Endothelial cell (in vitro differentiated cells): ENCODE results near the gene RUFY3. TPM values are rescaled to one million over a fixed set of nuclear protein-coding genes. Genes with fewer than 3 reads are reported as not detected.
"Not testable (repeated sequence)": the region's sequence is repeated elsewhere in the genome, so short reads cannot be mapped to it uniquely, and the experiment has no call there.

Source experiments
- DNase-seq: peaks from one replicate; pipeline ENCODE4 v3.0.0; 2021; ENCODE audit warnings: low spot score
- H3K27ac Mint-ChIP-seq: one replicate; pipeline ENCODE4 v1.8.0; 2021; ENCODE audit warnings: mixed read lengths, inconsistent platforms; ENCODE audit not compliant: unreplicated experiment
- H3K27me3 Mint-ChIP-seq: one replicate; pipeline ENCODE4 v1.8.0; 2021; ENCODE audit warnings: mild to moderate bottlenecking, moderate library complexity, mixed read lengths, inconsistent platforms; ENCODE audit not compliant: unreplicated experiment
- H3K36me3 Mint-ChIP-seq: one replicate; pipeline ENCODE4 v1.8.0; 2021; ENCODE audit warnings: mild to moderate bottlenecking, low read depth, mixed read lengths, inconsistent platforms; ENCODE audit not compliant: unreplicated experiment
- H3K4me1 Mint-ChIP-seq: one replicate; pipeline ENCODE4 v1.8.0; 2021; ENCODE audit warnings: mild to moderate bottlenecking, mixed read lengths, inconsistent platforms; ENCODE audit not compliant: unreplicated experiment
- H3K4me3 Mint-ChIP-seq: one replicate; pipeline ENCODE4 v1.8.0; 2021; ENCODE audit warnings: mild to moderate bottlenecking, mixed read lengths, inconsistent platforms; ENCODE audit not compliant: unreplicated experiment
- H3K9me3 Mint-ChIP-seq: one replicate; pipeline ENCODE4 v1.8.0; 2021; ENCODE audit warnings: mixed read lengths, inconsistent platforms; ENCODE audit not compliant: unreplicated experiment
- total RNA-seq: library from RNA; stranded (reverse); fragmentation: NEBNext Ultra II Directional; extraction: Animal tissue kit (Norgen Biotek cat#: 25700); gene quantifications from one replicate; pipeline ENCODE4 v1.2.1, GENCODE V29; 2021; ENCODE audit not compliant: unreplicated experiment
- TF ChIP-seq, protein P1 (sequence below): fragments of 200-600 bp; sonication (generic); IDR thresholded peaks from one replicate; pipeline ENCODE4 v1.5.0; 2021; ENCODE audit warnings: antibody characterized with exemption; ENCODE audit not compliant: unreplicated experiment

RUFY3 gene
- total RNA-seq, 1 donor from 2014 or later = 72.6 TPM

DNA sequence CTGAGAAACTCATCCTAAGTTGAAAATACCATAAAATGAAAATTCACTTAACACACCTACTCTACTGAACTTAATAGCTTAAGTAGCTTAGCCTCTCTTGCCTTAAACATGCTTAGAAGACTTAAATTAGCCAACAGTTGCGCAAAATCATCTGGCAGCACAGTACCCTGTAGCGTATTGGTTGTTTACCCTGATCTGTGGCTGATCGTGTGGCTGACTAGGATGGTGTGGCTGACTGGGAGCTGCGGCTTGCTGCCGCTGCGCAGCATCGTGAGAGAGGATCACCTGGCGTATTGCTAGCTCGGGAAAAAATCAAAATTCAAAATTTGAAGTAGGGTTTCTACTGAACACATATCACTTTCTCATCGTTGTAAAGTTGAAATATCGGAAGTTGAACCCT lies 6.3 kb downstream of the RUFY3 start:
- DNase-seq = no peak
- Mint-ChIP-seq H3K4me1 (no peaks in the 10 kb centered on the region), H3K9me3 (no peaks in the 10 kb centered on the region), H3K4me3 (no peak overlapping the region), H3K27ac (peak overlapping the region; percentile 31), H3K36me3 (no peaks in the 10 kb centered on the region), H3K27me3 (no peaks in the 10 kb centered on the region)
- TF ChIP-seq, protein P1, sequence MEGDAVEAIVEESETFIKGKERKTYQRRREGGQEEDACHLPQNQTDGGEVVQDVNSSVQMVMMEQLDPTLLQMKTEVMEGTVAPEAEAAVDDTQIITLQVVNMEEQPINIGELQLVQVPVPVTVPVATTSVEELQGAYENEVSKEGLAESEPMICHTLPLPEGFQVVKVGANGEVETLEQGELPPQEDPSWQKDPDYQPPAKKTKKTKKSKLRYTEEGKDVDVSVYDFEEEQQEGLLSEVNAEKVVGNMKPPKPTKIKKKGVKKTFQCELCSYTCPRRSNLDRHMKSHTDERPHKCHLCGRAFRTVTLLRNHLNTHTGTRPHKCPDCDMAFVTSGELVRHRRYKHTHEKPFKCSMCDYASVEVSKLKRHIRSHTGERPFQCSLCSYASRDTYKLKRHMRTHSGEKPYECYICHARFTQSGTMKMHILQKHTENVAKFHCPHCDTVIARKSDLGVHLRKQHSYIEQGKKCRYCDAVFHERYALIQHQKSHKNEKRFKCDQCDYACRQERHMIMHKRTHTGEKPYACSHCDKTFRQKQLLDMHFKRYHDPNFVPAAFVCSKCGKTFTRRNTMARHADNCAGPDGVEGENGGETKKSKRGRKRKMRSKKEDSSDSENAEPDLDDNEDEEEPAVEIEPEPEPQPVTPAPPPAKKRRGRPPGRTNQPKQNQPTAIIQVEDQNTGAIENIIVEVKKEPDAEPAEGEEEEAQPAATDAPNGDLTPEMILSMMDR = no peak

DNA sequence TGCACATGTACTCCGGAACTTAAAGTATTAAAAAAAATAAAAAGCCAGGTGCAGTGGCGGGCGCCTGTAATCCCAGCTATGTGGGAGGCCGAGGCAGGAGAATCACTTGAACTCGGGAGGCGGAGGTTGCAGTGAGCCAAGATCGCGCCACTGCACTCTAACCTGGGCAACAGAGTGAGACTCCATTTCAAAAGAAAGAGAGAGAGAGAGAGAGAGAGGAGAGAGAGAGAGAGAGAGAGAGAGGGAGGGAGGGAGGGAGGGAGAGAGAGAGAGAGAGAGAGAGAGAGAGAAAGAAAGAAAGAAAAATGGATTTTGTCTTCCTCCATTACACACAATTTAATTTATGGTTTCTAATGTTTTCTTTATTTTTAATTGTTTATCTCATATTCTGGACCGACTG lies 11.1 kb downstream of the RUFY3 start:
- H3K4me1 Mint-ChIP-seq = peaks cover 13% of the 10 kb centered on the region
- H3K27me3 Mint-ChIP-seq = not testable (repeated sequence)

DNA sequence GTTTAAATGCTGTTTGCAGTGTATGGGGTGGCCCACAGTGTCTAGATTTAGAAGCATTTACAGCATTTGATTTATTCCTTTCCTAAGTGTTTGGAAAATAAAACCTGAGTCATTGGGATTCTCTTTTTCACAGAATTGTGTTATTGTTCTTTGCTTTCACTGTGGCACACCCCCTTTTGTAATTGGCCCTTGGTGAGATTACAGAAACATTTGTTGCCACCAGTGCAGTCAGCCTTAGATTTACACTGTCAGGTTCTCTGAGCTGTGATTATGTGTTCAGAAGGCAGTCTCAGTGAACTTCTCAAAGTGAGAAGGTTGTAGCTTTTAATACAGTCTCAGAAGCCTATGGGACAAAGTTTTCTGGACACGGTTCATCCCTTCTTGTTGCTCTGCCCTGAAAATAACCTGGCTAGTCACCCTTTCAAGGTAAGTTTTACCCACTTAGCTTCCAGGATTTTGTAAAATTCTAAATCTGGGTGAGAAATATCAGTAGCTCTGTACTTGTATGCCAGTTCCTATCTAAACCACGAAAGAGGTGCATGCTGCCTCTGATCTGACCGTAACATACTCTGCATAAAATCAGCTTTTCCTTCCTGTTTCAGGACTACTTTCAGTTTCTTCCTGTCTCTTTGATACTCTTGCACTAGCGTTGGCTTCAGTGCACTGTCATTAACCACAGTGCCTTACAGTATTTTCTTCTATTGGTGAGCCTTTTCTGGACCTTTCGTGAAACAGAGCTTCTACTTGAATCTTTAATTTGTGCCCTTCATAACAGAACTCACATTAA lies 12.6 kb downstream of the RUFY3 start:
- Mint-ChIP-seq H3K9me3 (no peaks in the 10 kb centered on the region), H3K36me3 (no peaks in the 10 kb centered on the region), H3K4me3 (no peak overlapping the region), H3K27me3 (no peaks in the 10 kb centered on the region), H3K4me1 (peaks cover 13% of the 10 kb centered on the region), H3K27ac (peak overlapping the region; percentile 1)
- DNase-seq = no peak
- TF ChIP-seq, protein P1 = no peak

More for the DNA sequence above, 11.1 kb downstream of the RUFY3 start:
- not testable (repeated sequence) for H3K4me3 Mint-ChIP-seq, DNase-seq, H3K36me3 Mint-ChIP-seq, H3K27ac Mint-ChIP-seq, H3K9me3 Mint-ChIP-seq

DNA sequence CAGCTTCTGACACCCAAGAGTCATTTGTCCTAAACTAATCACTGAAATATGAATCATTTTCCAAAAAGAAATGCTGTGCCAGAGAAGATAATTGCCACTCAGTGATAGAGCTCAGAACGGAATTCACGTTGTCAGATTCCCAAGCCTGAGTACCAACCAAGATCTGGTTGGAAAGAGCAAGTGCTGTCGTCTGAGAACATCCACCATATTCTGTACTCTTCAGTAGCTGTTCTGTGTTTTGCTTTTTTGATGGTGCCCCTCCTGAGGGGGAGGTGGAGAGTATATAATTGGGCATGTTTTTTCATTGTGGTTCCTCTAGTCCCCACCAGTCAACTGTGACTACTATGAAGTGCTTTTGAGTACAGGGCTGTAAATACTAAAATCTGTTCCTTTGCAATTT lies 13.2 kb downstream of the RUFY3 start:
- DNase-seq = no peak
- no peak overlapping the region for H3K4me3 Mint-ChIP-seq
- H3K9me3 Mint-ChIP-seq = no peaks in the 10 kb centered on the region
- TF ChIP-seq, protein P1 = no peak
- H3K27me3 Mint-ChIP-seq = no peaks in the 10 kb centered on the region
- no peaks in the 10 kb centered on the region for H3K36me3 Mint-ChIP-seq
- H3K4me1 Mint-ChIP-seq = peaks cover 13% of the 10 kb centered on the region
- peak overlapping the region; percentile 1 for H3K27ac Mint-ChIP-seq

DNA sequence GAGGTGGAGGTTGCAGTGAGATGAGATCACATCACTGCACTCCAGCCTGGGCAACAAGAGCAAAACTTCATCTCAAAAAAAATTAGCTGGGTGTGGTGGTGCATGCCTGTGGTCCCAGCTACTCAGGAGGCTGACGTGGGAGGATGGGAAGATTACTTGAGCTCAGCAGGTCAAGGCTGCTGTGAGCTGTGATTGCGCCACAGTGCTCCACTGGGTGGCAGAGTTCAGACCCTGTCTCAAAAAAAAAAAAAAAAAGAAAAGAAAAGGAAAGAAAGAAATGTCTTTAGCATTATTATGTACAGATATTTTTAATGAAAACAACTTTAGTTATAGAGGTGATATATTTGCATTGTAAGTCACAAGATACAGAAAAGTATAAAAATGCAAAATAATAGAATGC lies 14.2 kb downstream of the RUFY3 start:
- peaks cover 15% of the 10 kb centered on the region for H3K4me1 Mint-ChIP-seq
- peak; percentile 27 for DNase-seq
- not testable (repeated sequence) for H3K27ac Mint-ChIP-seq, H3K27me3 Mint-ChIP-seq, H3K9me3 Mint-ChIP-seq, H3K36me3 Mint-ChIP-seq, H3K4me3 Mint-ChIP-seq

DNA sequence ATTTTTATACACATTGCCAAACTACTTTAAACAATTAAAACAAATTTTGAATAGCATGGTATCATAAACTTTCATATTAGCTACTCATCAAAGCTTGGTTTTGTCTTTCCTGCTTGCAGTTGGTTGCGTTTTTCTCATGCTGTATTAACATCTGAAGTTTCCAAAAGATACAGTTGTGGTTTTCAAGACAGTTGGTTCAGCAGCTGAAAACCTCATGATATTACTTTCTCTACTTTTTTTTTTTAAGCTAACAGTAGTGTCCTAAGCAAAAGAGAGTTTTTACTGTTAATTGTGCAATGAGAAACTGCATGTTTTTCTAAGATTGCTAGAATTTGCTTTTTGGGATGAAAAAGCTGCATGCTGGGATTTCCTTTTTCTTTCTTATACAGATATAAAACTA lies 15.2 kb downstream of the RUFY3 start:
- H3K27ac Mint-ChIP-seq = no peak overlapping the region
- H3K9me3 Mint-ChIP-seq = no peaks in the 10 kb centered on the region
- no peaks in the 10 kb centered on the region for H3K36me3 Mint-ChIP-seq
- no peak overlapping the region for H3K4me3 Mint-ChIP-seq
- DNase-seq = no peak
- H3K27me3 Mint-ChIP-seq = no peaks in the 10 kb centered on the region
- peaks cover 19% of the 10 kb centered on the region for H3K4me1 Mint-ChIP-seq
- TF ChIP-seq, protein P1 = no peak
